Ovary (tissue), 9 donors: Measurements from ENCODE around the gene CCNG2. TPM values are rescaled to one million over a fixed set of nuclear protein-coding genes. Genes with fewer than 3 reads are reported as not detected.

Experiments used
- DNase-seq, 5 donors: peaks; one replicate each; pipeline ENCODE4 v3.0.0-alpha.2; 2019 to 2020
- H3K27ac ChIP-seq, 2 donors: fragments of 200-600 bp; one replicate each; pipeline versions ENCODE4 v1.5.1 to v1.8.0; 2019 to 2022
- H3K27me3 ChIP-seq: fragments of 200-600 bp; one replicate; pipeline ENCODE4 v1.8.0; 2022
- H3K36me3 ChIP-seq: fragments of 200-600 bp; sonication (generic); one replicate; pipeline ENCODE4 v1.5.1; 2019
- H3K4me1 ChIP-seq: one replicate; pipeline ENCODE4 v1.8.1; 2013; ENCODE audit warnings: mild to moderate bottlenecking, moderate library complexity; ENCODE audit not compliant: insufficient read depth
- H3K4me3 ChIP-seq: fragments of 200-600 bp; sonication (generic); one replicate; pipeline ENCODE4 v1.5.1; 2017
- H3K9me3 ChIP-seq, 2 donors: fragments of 200-600 bp in 1 of 2; sonication (generic) in 1 of 2; one replicate each; pipeline versions ENCODE4 v1.5.1 to v1.8.1; 2013 to 2019; ENCODE audit warnings: mild to moderate bottlenecking in 1 of 2, moderate library complexity in 1 of 2
- CTCF ChIP-seq, 3 donors: fragments of 450-650 bp in 2 of 3; fragments of 200-600 bp in 1 of 3; IDR thresholded peaks; one replicate each; pipeline versions ENCODE4 v1.5.1 to v1.8.0; 2016 to 2022; ENCODE audit warnings: antibody characterized with exemption in 3 of 3, mild to moderate bottlenecking in 1 of 3
- EP300 ChIP-seq: sonication (generic); formaldehyde crosslinking; IDR thresholded peaks from one replicate; pipeline ENCODE4 v1.6.1; 2017; ENCODE audit warnings: antibody characterized with exemption
- POLR2A ChIP-seq: fragments of 450-650 bp; IDR thresholded peaks from one replicate; pipeline ENCODE4 v1.6.1; 2017; ENCODE audit warnings: antibody characterized with exemption, mild to moderate bottlenecking, moderate library complexity
- WGBS, 3 donors: extraction: QIAGEN DNeasy Blood & Tissue Kit in 1 of 3; methylation state at CpG; one replicate each; pipeline versions ENCODE4 v1.1.5 to v1.1.7; 2013 to 2017; 5-methylcytosine and 5-hydroxymethylcytosine counted together
- intact Hi-C, 4 donors: fragments of 100-400 bp; cut with DNase I; formaldehyde crosslinking; loops; one replicate each; pipeline versions ENCODE4 v1.11.0 to v1.15.1; 2022 to 2023
- polyA plus RNA-seq, 2 donors: library from polyadenylated mRNA; stranded (reverse); fragments of 200-250 nt in 1 of 2; fragments of 350-450 nt in 1 of 2; fragmentation: Illumina TruSeq in 1 of 2; extraction: RNeasy Lipid Tissue Mini Kit (QIAGEN cat#74804) in 1 of 2; gene quantifications; one replicate each; pipeline ENCODE4 v1.2.3, GENCODE V29; 2013 to 2014
- total RNA-seq, 7 donors: library from RNA; depleted of rRNA in 2 of 7; stranded (reverse); fragments of >200 nt in 2 of 7; fragmentation: NEBNext Ultra II Directional in 3 of 7; extraction: Animal tissue kit (Norgen Biotek cat#: 25700) in 3 of 7; gene quantifications; one replicate each; pipeline versions ENCODE4 v1.1.0 to v1.2.4, GENCODE V29; 2016 to 2023
- donor health status: DM: no; HTN: no; CAD: no; lungs with moderate emphysema.
- donor health status: DM: no; HTN: no; CAD: no.
- donor health status: Bipolar disorder and iron deficiency.
- donor health status: DM: yes; HTN: yes; CAD: no.
- donor health status: DM: no; HTN: no; CAD: no.
- donor health status: DM: yes; HTN: yes; CAD: no.

CCNG2 gene
- total and polyA plus RNA-seq, 9 donors, result 9.9 to 44.9 (median 22.7) TPM

- WGBS, 3 donors, result 39 to 49% (median 45%) methylated on average over 4 of the region's 4 CpGs
- H3K4me3 ChIP-seq, result no peak overlapping the region
- H3K27me3 ChIP-seq, result no peaks in the 10 kb centered on the region
- TF ChIP-seq CTCF (IDR thresholded peaks at IDR 0.05), result no peak
- no peak for TF ChIP-seq POLR2A
- no peak for TF ChIP-seq EP300
- H3K4me1 ChIP-seq, result no peaks in the 10 kb centered on the region
- no peaks in the 10 kb centered on the region for H3K36me3 ChIP-seq
- intact Hi-C loops, result no loop called here
- DNase-seq, result no peak
- no peaks in the 10 kb centered on the region for H3K9me3 ChIP-seq
- no peak overlapping the region for H3K27ac ChIP-seq
Measured at GRCh38 chr4:77142646-77143028, 14.4 kb upstream of the CCNG2 start.

GRCh38 chr4:77143091-77143490 lies 13.9 kb upstream of the CCNG2 start:
- no peak overlapping the region for H3K4me3 ChIP-seq
- H3K27me3 ChIP-seq, result no peaks in the 10 kb centered on the region
- no peaks in the 10 kb centered on the region for H3K4me1 ChIP-seq
- no peak for TF ChIP-seq CTCF (IDR thresholded peaks at IDR 0.05)
- no peak for DNase-seq
- intact Hi-C loops, result no loop called here
- 40 to 51% (median 48%) methylated on average over 3 of the region's 3 CpGs for WGBS, 3 donors
- H3K27ac ChIP-seq, result no peak overlapping the region
- no peaks in the 10 kb centered on the region for H3K9me3 ChIP-seq
- H3K36me3 ChIP-seq, result no peaks in the 10 kb centered on the region

- TF ChIP-seq POLR2A, result no peak
- TF ChIP-seq EP300, result no peak
- TF ChIP-seq CTCF (IDR thresholded peaks at IDR 0.05), result no peak
- no peak for DNase-seq
- intact Hi-C loops, result no loop called here
- 65 to 67% (median 66%) methylated on average over 1 of the region's 1 CpG for WGBS, 3 donors
- Histone ChIP-seq H3K36me3 (no peaks in the 10 kb centered on the region), H3K4me1 (no peaks in the 10 kb centered on the region), H3K4me3 (no peak overlapping the region), H3K27me3 (no peaks in the 10 kb centered on the region), H3K9me3 (no peaks in the 10 kb centered on the region), H3K27ac (no peak overlapping the region)
Measured at GRCh38 chr4:77145842-77146185, 11.2 kb upstream of the CCNG2 start.

GRCh38 chr4:77146186-77147078 lies 10.6 kb upstream of the CCNG2 start:
- Histone ChIP-seq H3K4me1 (no peaks in the 10 kb centered on the region), H3K9me3 (no peaks in the 10 kb centered on the region), H3K27me3 (no peaks in the 10 kb centered on the region), H3K27ac (no peak overlapping the region), H3K4me3 (no peak overlapping the region), H3K36me3 (no peaks in the 10 kb centered on the region)
- no peak for DNase-seq
- WGBS, 3 donors, result 70 to 86% (median 82%) methylated on average over 3 of the region's 3 CpGs
- TF ChIP-seq POLR2A, result no peak
- TF ChIP-seq CTCF (IDR thresholded peaks at IDR 0.05), result no peak
- TF ChIP-seq EP300, result no peak
- intact Hi-C loops, result no loop called here
